ENCODE data around the gene ASNSD1. TPM values are rescaled to one million over a fixed set of nuclear protein-coding genes. Genes with fewer than 3 reads are reported as not detected.

ASNSD1 gene
- total RNA-seq, 2 experiments from 2014 or later = 41.0 to 43.2 TPM

GRCh38 chr2:189633392-189633811 is 27.9 kb upstream of the ASNSD1 start:
- Mint-ChIP-seq H3K9me3 (no peaks in the 10 kb centered on the region), H3K4me1 (ENCODE audit: low read depth) (no peaks in the 10 kb centered on the region), H3K27me3 (no peaks in the 10 kb centered on the region), H3K36me3 (ENCODE audit: low read depth) (no peaks in the 10 kb centered on the region), H3K4me3 (no peak overlapping the region), H3K27ac (no peak overlapping the region)
- CTCF ChIA-PET = interaction anchor here (0.8 to 1.6 kb wide), 4 partner anchors 16 to 53 kb away, joined by 3 to 4 read pairs (median 4); partner anchors contain the start of genes ANKAR and SLC40A1
- POLR2A ChIA-PET = no interaction called here
- intact Hi-C loops (cut with micrococcal nuclease) = no loop called here
- ATAC-seq (peak; percentile 39), DNase-seq (peak; percentile 15)
- peak; percentile 11 for TF ChIP-seq CTCF (IDR thresholded peaks at IDR 0.05)

- H3K9me3 Mint-ChIP-seq = peaks cover 3% of the 10 kb centered on the region
- DNase-seq = no peak
- no peaks in the 10 kb centered on the region for H3K36me3 Mint-ChIP-seq (ENCODE audit: low read depth)
- no peak overlapping the region for H3K4me3 Mint-ChIP-seq
- intact Hi-C loops (cut with micrococcal nuclease) = no loop called here
- ATAC-seq = no peak
- H3K4me1 Mint-ChIP-seq (ENCODE audit: low read depth) = peaks cover 4% of the 10 kb centered on the region
- no peak overlapping the region for H3K27ac Mint-ChIP-seq
- no peak for TF ChIP-seq CTCF (IDR thresholded peaks at IDR 0.05)
- CTCF ChIA-PET = no interaction called here
- POLR2A ChIA-PET = no interaction called here
- no peaks in the 10 kb centered on the region for H3K27me3 Mint-ChIP-seq
Observed at GRCh38 chr2:189635353-189635752, 25.9 kb upstream of the ASNSD1 start.

- Mint-ChIP-seq H3K4me3 (no peak overlapping the region), H3K9me3 (peaks cover 3% of the 10 kb centered on the region), H3K27ac (no peak overlapping the region), H3K4me1 (ENCODE audit: low read depth) (peaks cover 17% of the 10 kb centered on the region), H3K36me3 (ENCODE audit: low read depth) (no peaks in the 10 kb centered on the region), H3K27me3 (no peaks in the 10 kb centered on the region)
- ChIA-PET CTCF (interaction anchor here (1.3 kb wide), 1 partner anchor 19 kb away, joined by 3 read pairs; no protein-coding TSS in a partner anchor), POLR2A (no interaction called here)
- DNase-seq = no peak
- no peak for TF ChIP-seq CTCF (IDR thresholded peaks at IDR 0.05)
- ATAC-seq = no peak
- intact Hi-C loops (cut with micrococcal nuclease) = no loop called here
Observed at GRCh38 chr2:189638301-189639006, 22.8 kb upstream of the ASNSD1 start.

- H3K27me3 Mint-ChIP-seq = no peaks in the 10 kb centered on the region
- H3K9me3 Mint-ChIP-seq = peaks cover 3% of the 10 kb centered on the region
- no peak overlapping the region for H3K4me3 Mint-ChIP-seq
- intact Hi-C loops (cut with micrococcal nuclease) = no loop called here
- DNase-seq (no peak), ATAC-seq (no peak)
- no peak for TF ChIP-seq CTCF (IDR thresholded peaks at IDR 0.05)
- ChIA-PET CTCF (interaction anchor here (1.3 kb wide), 1 partner anchor 19 kb away, joined by 3 read pairs; no protein-coding TSS in a partner anchor), POLR2A (interaction anchor here (0.5 kb wide), 1 partner anchor 87 kb away, joined by 3 read pairs; no protein-coding TSS in a partner anchor)
- no peaks in the 10 kb centered on the region for H3K36me3 Mint-ChIP-seq (ENCODE audit: low read depth)
- H3K27ac Mint-ChIP-seq = no peak overlapping the region
- peaks cover 17% of the 10 kb centered on the region for H3K4me1 Mint-ChIP-seq (ENCODE audit: low read depth)
Observed at GRCh38 chr2:189639007-189639609, 22.2 kb upstream of the ASNSD1 start.

GRCh38 chr2:189641002-189641401 is 20.3 kb upstream of the ASNSD1 start:
- DNase-seq = no peak
- H3K4me1 Mint-ChIP-seq (ENCODE audit: low read depth) = peaks cover 17% of the 10 kb centered on the region
- intact Hi-C loops (cut with micrococcal nuclease) = no loop called here
- no peak overlapping the region for H3K4me3 Mint-ChIP-seq
- no peak overlapping the region for H3K27ac Mint-ChIP-seq
- no peaks in the 10 kb centered on the region for H3K36me3 Mint-ChIP-seq (ENCODE audit: low read depth)
- H3K27me3 Mint-ChIP-seq = no peaks in the 10 kb centered on the region
- TF ChIP-seq CTCF (IDR thresholded peaks at IDR 0.05) = no peak
- ChIA-PET CTCF (interaction anchor here (3.0 kb wide), 1 partner anchor 19 kb away, joined by 12 read pairs; the partner anchor contains the start of gene ASNSD1), POLR2A (no interaction called here)
- no peak for ATAC-seq
- peaks cover 3% of the 10 kb centered on the region for H3K9me3 Mint-ChIP-seq

Data from activated CD8-positive, alpha-beta T cell treated with anti-CD3 and anti-CD28 coated beads for 36 hours (primary cell).